Stomach (tissue), 4 donors: ENCODE measurements around the gene WDR1.

Source experiments
- POLR2A ChIP-seq, 4 donors: fragments of 450-650 bp; IDR thresholded peaks; one replicate each; pipeline ENCODE4 v1.6.1; 2016; ENCODE audit warnings: antibody characterized with exemption in 4 of 4, control low read depth in 2 of 4, mild to moderate bottlenecking in 1 of 4, moderate library complexity in 1 of 4
- POLR2AphosphoS5 ChIP-seq, 3 donors: sonication (generic); formaldehyde crosslinking; IDR thresholded peaks; one replicate each; pipeline ENCODE4 v1.6.1; 2016; ENCODE audit warnings: antibody characterized with exemption in 3 of 3
- TF ChIP-seq, protein P1 (sequence below), 7 experiments: fragments of 450-650 bp in 4 of 7; fragments of 200-600 bp in 3 of 7; sonication (generic) in 3 of 7; IDR thresholded peaks; one replicate each; pipeline ENCODE4 v1.5.1; 2016 to 2019; ENCODE audit warnings: antibody characterized with exemption in 7 of 7, control low read depth in 2 of 7, mild to moderate bottlenecking in 1 of 7

DNA sequence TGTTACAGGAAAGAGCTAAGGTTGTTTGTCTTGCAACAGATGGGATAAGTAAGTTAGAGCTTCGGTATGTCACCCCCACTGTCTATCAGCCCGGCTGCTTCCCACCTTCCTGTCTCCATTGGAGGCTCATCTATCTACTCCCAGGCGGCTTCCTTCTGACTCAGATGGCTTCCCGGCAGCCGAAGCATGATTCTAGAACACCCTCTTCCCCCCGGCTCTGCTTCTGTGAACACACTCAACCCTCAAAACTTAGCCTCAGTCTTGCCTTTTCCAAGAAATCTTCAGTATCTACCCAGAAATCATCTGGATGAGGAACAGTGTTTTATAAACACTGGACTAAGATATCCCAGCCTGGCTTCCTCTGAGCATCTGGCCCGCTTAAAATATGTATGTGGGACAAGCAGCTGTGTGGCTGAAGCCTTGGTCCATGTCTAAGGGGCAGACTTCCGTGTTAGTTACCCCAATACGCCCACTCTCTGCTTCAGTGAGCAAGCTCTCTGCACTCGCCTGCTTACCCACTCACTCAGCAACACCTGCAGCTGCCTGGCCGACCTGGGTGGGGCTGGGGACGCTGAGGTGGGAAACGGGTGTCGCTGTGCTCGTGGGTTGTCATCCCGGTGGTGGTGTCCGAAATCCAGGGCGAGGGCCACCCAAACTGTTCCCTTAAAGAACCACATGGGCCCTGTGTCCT is 83.3 kb downstream of the WDR1 start:
- TF ChIP-seq, protein P1, sequence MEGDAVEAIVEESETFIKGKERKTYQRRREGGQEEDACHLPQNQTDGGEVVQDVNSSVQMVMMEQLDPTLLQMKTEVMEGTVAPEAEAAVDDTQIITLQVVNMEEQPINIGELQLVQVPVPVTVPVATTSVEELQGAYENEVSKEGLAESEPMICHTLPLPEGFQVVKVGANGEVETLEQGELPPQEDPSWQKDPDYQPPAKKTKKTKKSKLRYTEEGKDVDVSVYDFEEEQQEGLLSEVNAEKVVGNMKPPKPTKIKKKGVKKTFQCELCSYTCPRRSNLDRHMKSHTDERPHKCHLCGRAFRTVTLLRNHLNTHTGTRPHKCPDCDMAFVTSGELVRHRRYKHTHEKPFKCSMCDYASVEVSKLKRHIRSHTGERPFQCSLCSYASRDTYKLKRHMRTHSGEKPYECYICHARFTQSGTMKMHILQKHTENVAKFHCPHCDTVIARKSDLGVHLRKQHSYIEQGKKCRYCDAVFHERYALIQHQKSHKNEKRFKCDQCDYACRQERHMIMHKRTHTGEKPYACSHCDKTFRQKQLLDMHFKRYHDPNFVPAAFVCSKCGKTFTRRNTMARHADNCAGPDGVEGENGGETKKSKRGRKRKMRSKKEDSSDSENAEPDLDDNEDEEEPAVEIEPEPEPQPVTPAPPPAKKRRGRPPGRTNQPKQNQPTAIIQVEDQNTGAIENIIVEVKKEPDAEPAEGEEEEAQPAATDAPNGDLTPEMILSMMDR (IDR thresholded peaks at IDR 0.05): no peak
- TF ChIP-seq POLR2A (IDR thresholded peaks at IDR 0.05) (no peak), POLR2AphosphoS5 (IDR thresholded peaks at IDR 0.05) (peak in 1 of 3 donors; percentile 53)
